Sciatic nerve (tissue), 2 donors: ENCODE results near the gene ANKRD12. TPM values are rescaled to one million over a fixed set of nuclear protein-coding genes. Genes with fewer than 3 reads are reported as not detected.

Experiments
- ATAC-seq: fragments of 200-7000 bp; cut with Tn5 transposase; one replicate; pipeline ENCODE4 v1.9.1; 2020; ENCODE audit warnings: mild to moderate bottlenecking, moderate library complexity
- DNase-seq: peaks from one replicate; pipeline ENCODE4 v3.0.0-alpha.2; 2020; ENCODE audit warnings: low spot score
- intact Hi-C: fragments of 100-400 bp; cut with DNase I; formaldehyde crosslinking; loops from one replicate; pipeline ENCODE4 v1.14.2; 2022
- total RNA-seq: library from RNA; stranded (reverse); fragmentation: NEBNext Ultra II Directional; extraction: Animal tissue kit (Norgen Biotek cat#: 25700); gene quantifications from one replicate; pipeline ENCODE4 v1.2.1, GENCODE V29; 2021
- donor health status: DM: no; HTN: no; CAD: no.
- donor health status: DM: no; HTN: no; CAD: no.

Gene ANKRD12
- total RNA-seq, 1 donor from 2014 or later, result 164 TPM

DNA sequence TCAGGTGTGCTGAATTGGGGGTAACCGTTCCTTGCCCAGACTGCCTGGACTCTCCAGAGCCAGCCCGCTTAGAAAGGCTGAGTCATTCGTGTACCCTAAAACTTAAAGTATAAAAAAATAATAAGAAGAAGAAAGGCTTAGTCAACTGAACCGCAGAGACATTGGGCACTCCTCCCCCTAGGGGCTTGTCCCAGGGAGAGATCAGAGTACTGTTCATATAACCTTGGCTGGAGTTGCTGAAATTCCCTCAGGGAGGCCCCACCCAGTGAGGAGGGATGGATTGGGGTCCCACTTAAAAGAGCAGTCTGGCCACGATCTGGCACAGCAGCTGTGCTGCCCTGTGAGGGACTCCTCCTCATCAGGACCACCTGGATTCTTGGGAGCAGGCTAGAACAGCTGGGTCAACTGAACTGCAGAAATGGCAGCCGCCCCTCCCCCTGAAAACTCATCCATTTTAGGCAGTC is 37.2 kb downstream of the ANKRD12 start:
- no peak for DNase-seq
- intact Hi-C loops, result no loop called here

GRCh38 chr18:9174302-9174701 is 37.7 kb downstream of the ANKRD12 start:
- ATAC-seq (no peak), DNase-seq (no peak)
- intact Hi-C loops, result no loop called here

More for the DNA sequence above, 37.2 kb downstream of the ANKRD12 start:
- ATAC-seq, result no peak

DNA sequence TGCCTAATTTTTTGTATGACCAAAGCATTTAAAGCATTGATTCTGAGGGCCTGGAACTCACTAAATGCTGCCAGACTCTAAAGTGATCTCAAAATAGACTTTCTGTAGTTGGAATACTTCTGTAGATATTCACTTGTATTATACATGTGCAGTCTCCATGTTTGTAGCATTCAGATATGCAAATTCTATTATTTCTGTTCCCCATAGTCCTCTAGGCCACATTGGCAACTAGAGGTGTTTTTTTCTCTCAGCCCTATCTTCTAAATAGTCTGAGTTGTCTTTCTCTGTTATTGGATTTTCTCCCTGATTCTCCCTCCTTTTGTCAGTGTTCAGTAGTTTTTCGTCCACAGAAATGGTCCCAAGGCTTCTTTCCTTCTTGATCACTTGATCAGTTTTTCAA is 38.5 kb downstream of the ANKRD12 start:
- intact Hi-C loops, result no loop called here
- ATAC-seq (no peak), DNase-seq (no peak)

DNA sequence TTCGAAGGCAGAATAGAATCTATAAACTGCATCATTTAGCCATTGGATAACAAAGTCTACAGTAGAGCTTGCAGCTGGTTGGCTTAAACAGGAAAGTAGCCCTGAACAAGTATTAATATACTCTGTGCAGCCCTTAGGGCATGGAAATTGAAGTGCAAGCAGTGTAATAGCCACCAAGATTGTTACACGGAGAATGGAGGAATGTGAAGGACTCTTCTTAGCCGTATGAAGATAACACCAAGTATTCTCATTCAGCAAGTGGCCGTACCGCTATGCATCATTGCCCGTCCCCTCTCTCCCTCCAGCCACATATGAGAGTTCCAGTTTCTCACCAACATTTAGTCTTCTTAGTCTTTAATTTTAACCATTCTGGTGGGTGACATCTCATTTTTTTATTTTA is 40.5 kb downstream of the ANKRD12 start:
- intact Hi-C loops, result no loop called here
- DNase-seq (no peak), ATAC-seq (no peak)

DNA sequence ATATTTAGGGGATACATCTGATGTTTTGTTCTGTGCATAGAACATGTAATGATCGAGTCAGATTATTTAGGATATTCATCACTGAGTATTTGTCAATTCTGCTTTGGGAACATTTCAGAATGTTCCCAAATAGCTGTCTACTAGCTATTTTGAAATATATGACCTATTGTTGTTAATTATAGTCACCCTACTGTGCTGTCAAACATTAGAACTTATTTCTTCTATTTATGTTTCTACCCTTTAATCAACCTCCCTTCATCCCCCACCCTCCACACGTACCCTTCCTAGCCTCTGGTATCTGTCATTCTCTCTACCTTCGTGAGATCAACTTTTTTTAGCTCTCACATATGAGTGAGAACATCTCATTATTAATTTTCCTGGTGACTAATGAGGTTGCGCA is 40.9 kb downstream of the ANKRD12 start:
- ATAC-seq (no peak), DNase-seq (no peak)
- intact Hi-C loops, result no loop called here

DNA sequence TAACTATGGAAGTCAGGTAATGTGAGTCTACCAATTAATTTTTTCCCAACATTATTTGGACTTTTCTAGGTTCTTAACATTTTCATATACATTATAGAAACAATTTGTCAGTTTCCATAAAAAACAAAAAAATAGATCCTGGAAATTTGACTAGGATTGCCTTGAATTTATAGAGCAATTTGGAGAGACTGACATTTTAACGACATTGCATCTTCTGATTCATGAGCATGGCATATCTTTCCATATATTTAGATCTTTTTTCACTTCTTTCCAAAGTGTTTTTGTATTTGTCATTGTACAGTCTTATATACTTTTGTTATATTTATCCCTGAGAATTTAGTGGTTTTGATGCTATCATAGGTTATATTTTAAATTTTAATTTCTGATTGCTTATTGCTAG is 42.0 kb downstream of the ANKRD12 start:
- intact Hi-C loops, result no loop called here
- DNase-seq (no peak), ATAC-seq (no peak)

GRCh38 chr18:9181275-9181674 is 44.7 kb downstream of the ANKRD12 start:
- intact Hi-C loops, result no loop called here
- no peak for ATAC-seq
- no peak for DNase-seq

- no peak for DNase-seq
- intact Hi-C loops, result no loop called here
- no peak for ATAC-seq
Observed at GRCh38 chr18:9182852-9183399, 46.3 kb downstream of the ANKRD12 start.

DNA sequence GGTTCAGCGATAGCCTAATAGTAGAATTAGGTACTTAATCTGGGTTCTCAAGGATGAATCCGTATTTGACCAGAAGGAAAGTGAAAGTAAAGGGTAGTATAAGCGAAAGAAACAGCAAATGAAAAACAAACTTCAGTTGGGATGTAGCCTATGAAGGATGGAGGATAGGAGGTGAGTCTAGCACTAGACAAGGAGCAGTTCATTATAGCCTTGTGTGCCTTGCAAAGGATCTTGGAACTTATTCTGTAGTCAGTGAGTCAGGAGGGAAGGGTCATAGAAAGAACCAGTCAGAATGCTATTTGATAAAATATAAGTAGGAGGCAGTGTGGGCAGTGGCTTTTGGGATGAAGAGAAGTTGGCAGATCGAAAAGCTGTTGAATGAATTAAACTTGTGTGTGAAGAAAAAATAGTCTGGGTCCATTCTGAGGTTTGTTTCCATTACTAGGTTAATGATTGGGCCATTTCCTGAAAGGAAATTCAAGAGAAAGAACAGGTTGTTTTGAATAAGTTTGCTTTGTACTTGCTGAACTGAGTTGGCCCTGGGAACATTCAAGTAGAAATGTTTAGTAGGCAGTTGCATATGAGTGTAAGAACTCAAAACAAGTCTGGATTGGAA is 48.5 kb downstream of the ANKRD12 start:
- intact Hi-C loops, result no loop called here
- no peak for ATAC-seq
- no peak for DNase-seq

DNA sequence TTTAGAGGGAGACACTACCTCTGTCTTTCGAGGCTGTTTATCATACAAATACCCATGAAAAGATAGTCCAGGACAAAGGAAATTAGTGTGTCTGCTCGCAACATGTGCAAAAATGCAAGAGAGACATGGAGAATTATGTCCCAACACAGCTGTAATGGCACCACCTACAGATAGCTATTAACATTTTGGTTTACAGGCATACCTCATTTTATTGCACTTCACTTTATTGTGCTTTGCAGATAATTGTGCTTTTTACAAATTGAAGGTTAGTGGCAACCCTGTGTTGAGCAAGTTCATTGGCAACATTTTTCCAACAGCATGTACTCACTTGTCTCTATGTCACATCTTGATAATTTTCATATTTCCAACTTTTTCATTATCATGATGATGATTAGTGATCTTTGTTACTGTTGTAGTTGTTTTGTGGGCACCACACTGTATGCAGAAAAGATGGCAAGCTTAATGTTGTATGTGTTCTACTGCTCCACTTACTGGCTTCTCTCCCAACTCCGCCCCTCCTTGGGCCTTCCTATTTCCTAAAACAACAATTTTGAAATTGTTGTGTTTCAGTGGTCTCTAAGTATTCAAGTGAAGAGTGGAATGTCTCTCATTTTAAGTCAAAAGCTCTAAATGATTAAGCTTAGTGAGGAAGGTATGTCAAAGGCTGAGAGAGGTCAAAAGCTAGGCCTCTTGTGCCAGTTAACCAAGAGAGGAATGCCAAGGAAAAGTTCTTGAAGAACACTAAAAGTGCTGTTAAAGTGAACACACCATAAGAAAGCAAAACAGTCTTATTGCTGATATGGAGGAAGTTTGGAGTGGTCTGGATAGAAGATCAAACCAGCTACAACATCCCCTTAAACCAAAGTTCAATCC is 52.0 kb downstream of the ANKRD12 start:
- ATAC-seq, result no peak
- intact Hi-C loops, result no loop called here
- no peak for DNase-seq

DNA sequence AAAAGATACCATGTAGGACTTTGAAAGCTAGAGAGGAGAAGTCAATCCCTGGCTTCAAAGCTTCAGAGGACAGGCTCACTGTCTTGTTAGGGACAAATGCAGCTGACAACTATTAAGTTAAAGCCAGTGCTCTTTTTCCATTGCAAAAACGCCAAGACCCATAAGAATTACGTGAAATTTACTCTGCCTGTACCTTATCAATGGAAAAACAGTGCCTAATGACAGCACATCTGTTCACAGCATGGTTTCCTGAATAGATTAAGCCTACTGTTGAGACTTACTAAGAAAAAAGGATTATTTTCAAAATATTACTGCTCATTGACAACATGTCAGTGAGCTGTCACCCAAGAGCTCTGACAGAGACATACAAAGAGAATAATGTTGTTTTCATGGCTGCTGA is 52.9 kb downstream of the ANKRD12 start:
- intact Hi-C loops, result no loop called here
- ATAC-seq, result no peak
- no peak for DNase-seq

DNA sequence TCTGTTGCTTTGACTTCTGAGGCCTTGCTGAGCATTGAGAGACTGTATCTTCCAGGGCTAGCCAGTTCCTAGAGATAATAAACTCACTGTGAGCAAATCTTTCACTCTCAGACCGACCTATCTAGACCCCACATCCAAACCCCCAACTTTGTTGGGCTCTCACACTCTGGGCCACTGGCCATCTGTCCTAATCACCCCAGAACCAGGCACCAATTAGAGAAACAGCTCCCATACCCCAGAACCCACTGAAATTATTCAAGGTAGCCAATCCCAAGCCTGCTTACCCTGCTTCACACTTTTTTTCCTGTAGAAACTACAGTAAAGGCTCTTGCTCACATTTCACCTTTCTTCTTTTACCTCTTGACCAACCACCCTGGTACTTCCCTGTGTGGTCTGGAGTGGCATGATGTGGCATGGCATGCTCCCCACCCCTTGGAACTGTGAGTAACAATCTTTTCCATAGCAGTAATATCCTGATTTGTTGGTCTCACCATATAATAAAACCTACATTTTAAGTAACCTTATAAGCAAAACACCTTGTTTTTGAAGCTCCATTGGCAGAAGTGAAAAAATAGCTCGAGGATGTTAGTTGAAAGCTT is 55.2 kb downstream of the ANKRD12 start:
- intact Hi-C loops, result no loop called here
- ATAC-seq, result no peak

GRCh38 chr18:9193031-9193430 is 56.5 kb downstream of the ANKRD12 start:
- intact Hi-C loops, result no loop called here
- ATAC-seq (no peak), DNase-seq (no peak)

More for the DNA sequence above, 55.2 kb downstream of the ANKRD12 start:
- DNase-seq, result no peak

DNA sequence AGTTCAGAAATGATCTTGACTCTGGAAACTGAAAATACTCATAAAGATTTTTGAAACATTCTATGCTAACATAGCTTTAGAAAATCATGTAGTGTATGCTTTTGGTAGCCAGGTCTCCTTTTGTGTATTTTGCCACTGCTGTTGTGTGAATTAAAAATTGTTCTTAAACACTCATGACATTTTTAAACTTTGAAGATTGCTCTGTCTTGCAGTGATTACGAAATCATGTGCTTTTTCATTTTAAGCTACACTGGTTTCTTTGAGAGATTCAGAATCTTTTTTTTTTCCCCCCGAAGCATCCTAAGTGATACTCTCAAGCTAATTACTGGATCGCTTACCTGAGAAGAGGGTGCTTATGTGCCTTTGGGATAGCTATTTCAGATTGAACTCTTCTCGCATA is 60.0 kb downstream of the ANKRD12 start:
- ATAC-seq, result no peak
- no peak for DNase-seq
- intact Hi-C loops, result no loop called here

DNA sequence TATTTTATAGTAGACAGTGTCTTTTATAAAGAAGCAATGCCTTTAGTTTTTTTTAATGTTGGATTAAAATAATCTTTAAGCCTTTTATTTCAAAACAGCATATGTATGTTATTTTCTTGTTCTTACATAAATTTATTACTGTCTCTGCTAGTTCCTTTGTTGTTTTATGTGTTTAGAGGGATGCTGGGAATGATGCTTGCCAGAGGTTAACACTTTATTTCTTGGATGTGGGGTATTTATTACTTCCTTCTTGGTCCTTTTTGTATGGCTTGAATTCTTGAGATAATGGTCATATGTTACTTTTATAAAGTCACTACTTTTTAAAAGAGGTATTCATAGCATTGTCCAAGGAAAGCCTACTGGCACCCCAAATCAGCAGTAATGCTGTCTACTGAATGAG is 63.1 kb downstream of the ANKRD12 start:
- ATAC-seq, result no peak
- DNase-seq, result no peak
- intact Hi-C loops, result no loop called here

DNA sequence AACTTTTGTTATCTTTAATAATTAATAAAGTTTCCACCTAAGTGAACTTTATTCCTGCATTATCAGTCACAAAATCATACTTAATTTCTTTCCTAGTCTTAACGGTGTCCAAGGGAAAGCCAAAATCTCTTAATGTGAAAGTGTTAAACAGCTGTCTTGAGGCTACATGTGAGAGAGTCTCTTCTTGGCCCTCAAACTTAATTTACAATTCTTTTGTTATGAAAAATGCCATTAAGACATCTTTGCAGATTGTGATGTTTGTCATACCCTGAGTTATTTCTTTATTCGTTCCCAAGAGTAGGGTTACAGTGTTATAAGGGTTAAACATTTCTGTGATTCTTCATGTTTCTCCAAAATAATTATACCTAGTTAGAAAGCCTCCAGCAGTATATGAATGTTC is 64.6 kb downstream of the ANKRD12 start:
- intact Hi-C loops, result no loop called here
- ATAC-seq, result no peak

DNA sequence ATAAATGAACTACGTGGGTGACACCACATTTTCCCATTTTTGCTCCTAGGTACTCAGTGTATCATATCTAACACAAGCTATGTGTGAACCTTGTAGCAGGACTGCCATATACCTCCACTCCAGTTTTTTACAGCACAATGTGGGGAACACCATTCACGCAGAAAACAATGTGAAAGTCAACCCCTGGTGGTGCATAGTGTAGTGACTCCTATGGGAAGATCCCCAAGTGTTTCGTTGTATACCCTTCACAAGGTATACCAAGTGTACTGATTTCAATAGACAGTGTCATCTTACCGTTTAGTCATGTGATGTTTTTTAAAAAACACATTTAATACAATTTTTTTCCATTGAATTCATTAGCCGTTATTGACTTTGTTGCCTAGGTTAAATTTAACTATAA is 68.1 kb downstream of the ANKRD12 start:
- DNase-seq, result no peak
- ATAC-seq, result no peak
- intact Hi-C loops, result no loop called here

More for the DNA sequence above, 64.6 kb downstream of the ANKRD12 start:
- no peak for DNase-seq

- no peak for DNase-seq
- no peak for ATAC-seq
- intact Hi-C loops, result no loop called here
Observed at GRCh38 chr18:9206421-9206820, 69.8 kb downstream of the ANKRD12 start.

GRCh38 chr18:9209279-9209678 is 72.7 kb downstream of the ANKRD12 start:
- ATAC-seq, result no peak
- intact Hi-C loops, result no loop called here

DNA sequence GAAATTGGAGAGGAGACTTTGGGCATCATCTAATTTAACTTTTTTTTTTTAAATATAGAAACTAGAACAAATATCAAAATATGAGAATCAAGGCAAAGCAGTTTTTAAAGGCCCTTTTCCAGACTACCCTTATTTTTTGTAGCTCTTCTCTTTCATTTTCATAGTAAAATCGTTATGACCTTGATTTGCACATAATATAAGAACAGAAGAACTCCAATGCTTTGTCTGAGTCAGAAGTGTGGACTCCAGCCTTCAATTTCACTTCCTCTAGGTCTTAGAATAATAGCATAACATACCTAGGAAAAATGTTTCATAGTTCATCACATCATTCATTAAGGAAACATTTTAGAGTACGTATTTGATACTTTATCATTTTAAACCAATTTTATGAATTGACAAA is 74.4 kb downstream of the ANKRD12 start:
- DNase-seq (no peak), ATAC-seq (no peak)
- intact Hi-C loops, result no loop called here

More at GRCh38 chr18:9209279-9209678, 72.7 kb downstream of the ANKRD12 start:
- no peak for DNase-seq
